ENCODE data around the gene MAML2.

The MAML2 gene

GRCh38 chr11:96338910-96339705 is 3.9 kb downstream of the MAML2 start:
- DNase-seq = no peak

GRCh38 chr11:96337541-96338431 is 5.2 kb downstream of the MAML2 start:
- DNase-seq = no peak

GRCh38 chr11:96335388-96335787 is 7.6 kb downstream of the MAML2 start:
- DNase-seq = no peak

GRCh38 chr11:96334219-96334618 is 8.8 kb downstream of the MAML2 start:
- no peak for DNase-seq

GRCh38 chr11:96333191-96333719 is 9.7 kb downstream of the MAML2 start:
- DNase-seq = no peak

GRCh38 chr11:96332126-96332771 is 10.7 kb downstream of the MAML2 start:
- DNase-seq = no peak

GRCh38 chr11:96331699-96332116 is 11.3 kb downstream of the MAML2 start:
- no peak for DNase-seq

- DNase-seq = no peak
These were observed 12.5 kb downstream of the MAML2 start for GRCh38 chr11:96330511-96330859.

GRCh38 chr11:96329855-96330510 is 13.0 kb downstream of the MAML2 start:
- DNase-seq = no peak

- no peak for DNase-seq
These were observed 13.6 kb downstream of the MAML2 start for GRCh38 chr11:96329419-96329818.

- DNase-seq = no peak
These were observed 14.5 kb downstream of the MAML2 start for GRCh38 chr11:96328395-96329010.

GRCh38 chr11:96326959-96327358 is 16.0 kb downstream of the MAML2 start:
- no peak for DNase-seq

GRCh38 chr11:96324912-96325311 is 18.1 kb downstream of the MAML2 start:
- DNase-seq = no peak

GRCh38 chr11:96323642-96323985 is 19.4 kb downstream of the MAML2 start:
- DNase-seq = no peak

- no peak for DNase-seq
These were observed 20.0 kb downstream of the MAML2 start for GRCh38 chr11:96322775-96323641.

- DNase-seq = no peak
These were observed 21.9 kb downstream of the MAML2 start for GRCh38 chr11:96321091-96321490.

GRCh38 chr11:96319898-96320656 is 22.9 kb downstream of the MAML2 start:
- no peak for DNase-seq

- no peak for DNase-seq
These were observed 24.1 kb downstream of the MAML2 start for GRCh38 chr11:96318850-96319249.

GRCh38 chr11:96318399-96318798 is 24.6 kb downstream of the MAML2 start:
- DNase-seq = no peak

GRCh38 chr11:96317985-96318384 is 25.0 kb downstream of the MAML2 start:
- DNase-seq = no peak

- DNase-seq = no peak
These were observed 25.4 kb downstream of the MAML2 start for GRCh38 chr11:96317571-96317970.
